Activated B cell treated with CpG ODN at 0.5 μM for 24 hours (primary cell): ENCODE results near the gene IST1. TPM values are rescaled to one million over a fixed set of nuclear protein-coding genes. Genes with fewer than 3 reads are reported as not detected.
A peak's percentile ranks its signal among the peaks of the same experiment; 100 is the strongest.
"Not testable (repeated sequence)": the region's sequence is repeated elsewhere in the genome, so short reads cannot be mapped to it uniquely, and the experiment has no call there.

Experiments used
- ATAC-seq: fragments of 200-7000 bp; cut with Tn5 transposase; one replicate; pipeline ENCODE4 v1.10.0; 2021; ENCODE audit warnings: low read depth, mild to moderate bottlenecking, moderate library complexity
- CTCF ChIA-PET: fragments of 350-600 bp; sonication (Branson Sonifier 250); formaldehyde crosslinking; loops from one replicate; lab custom pipeline; 2021; ENCODE audit warnings: antibody characterized with exemption; lab: Charles Lee
- POLR2A ChIA-PET: fragments of 350-600 bp; sonication (Branson Sonifier 250); formaldehyde crosslinking; loops from one replicate; lab custom pipeline; 2021; ENCODE audit warnings: antibody characterized with exemption; lab: Charles Lee
- DNase-seq: peaks from one replicate; pipeline ENCODE4 v3.0.0; 2022
- H3K27ac Mint-ChIP-seq: one replicate; pipeline ENCODE4 v1.8.0; 2020; ENCODE audit warnings: mixed read lengths
- H3K27me3 Mint-ChIP-seq: one replicate; pipeline ENCODE4 v1.8.0; 2021; ENCODE audit warnings: mixed read lengths
- H3K36me3 Mint-ChIP-seq: one replicate; pipeline ENCODE4 v1.8.0; 2021; ENCODE audit warnings: low read depth, mixed read lengths
- H3K4me1 Mint-ChIP-seq: one replicate; pipeline ENCODE4 v1.8.0; 2021; ENCODE audit warnings: mixed read lengths
- H3K4me3 Mint-ChIP-seq: one replicate; pipeline ENCODE4 v1.8.0; 2020; ENCODE audit warnings: mild to moderate bottlenecking, mixed read lengths
- H3K9me3 Mint-ChIP-seq: one replicate; pipeline ENCODE4 v1.8.0; 2020; ENCODE audit warnings: mixed read lengths
- CTCF ChIP-seq: fragments of 200-600 bp; IDR thresholded peaks from one replicate; pipeline ENCODE4 v1.8.0; 2022; ENCODE audit warnings: antibody characterized with exemption, mild to moderate bottlenecking
- intact Hi-C: fragments of 100-400 bp; cut with micrococcal nuclease; formaldehyde crosslinking; loops from one replicate; pipeline ENCODE4 v1.15.1; 2024
- total RNA-seq: library from RNA; stranded (reverse); gene quantifications from 2 replicates; pipeline ENCODE4 v1.2.3, GENCODE V29; 2022

Gene IST1
- total RNA-seq, 1 donor from 2014 or later = 206 TPM

GRCh38 chr16:71899171-71899570, 3.8 kb downstream of the IST1 start:
- DNase-seq = no peak
- Mint-ChIP-seq H3K4me3 (peak overlapping the region; percentile 19), H3K27me3 (no peaks in the 10 kb centered on the region), H3K36me3 (peaks cover 25% of the 10 kb centered on the region), H3K27ac (no peak overlapping the region), H3K9me3 (no peaks in the 10 kb centered on the region), H3K4me1 (peaks cover 60% of the 10 kb centered on the region)
- intact Hi-C loops = loop anchor here (5.0 kb wide), 2 partner anchors 193 to 437 kb away; partner anchors contain the start of genes DHX38, TXNL4B and ZNF23
- ATAC-seq = no peak
- ChIA-PET CTCF (no interaction called here), POLR2A (interaction anchor here (0.6 to 2.7 kb wide), 3 partner anchors 12 to 57 kb away, joined by 3 to 24 read pairs (median 6); partner anchors contain the start of gene ZNF821)
- TF ChIP-seq CTCF = no peak

- Mint-ChIP-seq H3K4me1 (peaks cover 72% of the 10 kb centered on the region), H3K9me3 (no peaks in the 10 kb centered on the region), H3K27me3 (no peaks in the 10 kb centered on the region), H3K36me3 (peaks cover 27% of the 10 kb centered on the region), H3K27ac (peak overlapping the region; percentile 12), H3K4me3 (no peak overlapping the region)
- DNase-seq (no peak), ATAC-seq (no peak)
- no peak for TF ChIP-seq CTCF
- ChIA-PET CTCF (interaction anchor here (1.6 kb wide), 1 partner anchor 59 kb away, joined by 3 read pairs; no protein-coding TSS in a partner anchor), POLR2A (interaction anchor here (1.4 to 1.9 kb wide), 2 partner anchors 9 to 20 kb away, joined by 7 to 13 read pairs; partner anchors contain the start of gene ZNF821)
- intact Hi-C loops = no loop called here
These were observed 7.5 kb downstream of the IST1 start for GRCh38 chr16:71902656-71903365.

- POLR2A ChIA-PET = interaction anchor here (1.4 to 1.9 kb wide), 2 partner anchors 9 to 20 kb away, joined by 7 to 13 read pairs; partner anchors contain the start of gene ZNF821
- no peak for TF ChIP-seq CTCF
- Mint-ChIP-seq H3K9me3 (no peaks in the 10 kb centered on the region), H3K27ac (no peak overlapping the region), H3K4me3 (no peak overlapping the region), H3K36me3 (peaks cover 31% of the 10 kb centered on the region), H3K4me1 (peaks cover 75% of the 10 kb centered on the region), H3K27me3 (no peaks in the 10 kb centered on the region)
- intact Hi-C loops = no loop called here
- DNase-seq = no peak
- CTCF ChIA-PET = interaction anchor here (0.5 to 1.2 kb wide), 2 partner anchors 37 to 58 kb away, joined by 3 read pairs; no protein-coding TSS in a partner anchor
- no peak for ATAC-seq
These were observed 8.3 kb downstream of the IST1 start for GRCh38 chr16:71903608-71904007.

GRCh38 chr16:71904239-71904638, 8.9 kb downstream of the IST1 start:
- no peak overlapping the region for H3K27ac Mint-ChIP-seq
- no peak overlapping the region for H3K4me3 Mint-ChIP-seq
- ATAC-seq (no peak), DNase-seq (no peak)
- TF ChIP-seq CTCF = no peak
- H3K36me3 Mint-ChIP-seq = peaks cover 34% of the 10 kb centered on the region
- POLR2A ChIA-PET = interaction anchor here (0.7 to 1.9 kb wide), 2 partner anchors 21 to 952 kb away, joined by 3 to 13 read pairs; partner anchors contain the start of gene ZNF821
- H3K4me1 Mint-ChIP-seq = peaks cover 77% of the 10 kb centered on the region
- intact Hi-C loops = no loop called here
- H3K9me3 Mint-ChIP-seq = no peaks in the 10 kb centered on the region
- no peaks in the 10 kb centered on the region for H3K27me3 Mint-ChIP-seq
- CTCF ChIA-PET = interaction anchor here (1.2 kb wide), 1 partner anchor 57 kb away, joined by 3 read pairs; no protein-coding TSS in a partner anchor

GRCh38 chr16:71905765-71906164, 10.4 kb downstream of the IST1 start:
- CTCF ChIA-PET, H3K27ac Mint-ChIP-seq, intact Hi-C loops, H3K27me3 Mint-ChIP-seq, H3K9me3 Mint-ChIP-seq, H3K4me3 Mint-ChIP-seq, DNase-seq, ATAC-seq: not testable (repeated sequence)
- peaks cover 38% of the 10 kb centered on the region for H3K36me3 Mint-ChIP-seq
- POLR2A ChIA-PET = interaction anchor here (1.1 kb wide), 1 partner anchor 9 kb away, joined by 3 read pairs; no protein-coding TSS in a partner anchor
- H3K4me1 Mint-ChIP-seq = peaks cover 75% of the 10 kb centered on the region
